Spleen (tissue), 7 donors: ENCODE measurements around the gene GALNT5.

Experiments
- CTCF ChIP-seq, 11 experiments: fragments of 200-600 bp in 7 of 11; fragments of 450-650 bp in 4 of 11; sonication (generic) in 4 of 11; IDR thresholded peaks in 8 of 11; conservative IDR thresholded peaks in 3 of 11; 1 replicate in 7 of 11; 2 replicates in 4 of 11; pipeline versions ENCODE4 v1.4.0 to v1.8.0; 2016 to 2021; ENCODE audit warnings: antibody characterized with exemption in 11 of 11, inconsistent platforms in 4 of 11, mild to moderate bottlenecking in 1 of 11
- POLR2A ChIP-seq, 3 donors: fragments of 450-650 bp; IDR thresholded peaks; one replicate each; pipeline ENCODE4 v1.5.1; 2017; ENCODE audit warnings: antibody characterized with exemption in 3 of 3, mild to moderate bottlenecking in 1 of 3
- POLR2AphosphoS5 ChIP-seq, 3 donors: sonication (generic); formaldehyde crosslinking; IDR thresholded peaks; one replicate each; pipeline ENCODE4 v1.5.1; 2017; ENCODE audit warnings: antibody characterized with exemption in 3 of 3
- donor health status: DM: no; HTN: no; CAD: no; lungs with moderate emphysema.
- donor health status: DM: no; HTN: no; CAD: no.
- donor health status: DM: no; HTN: no; CAD: no.

DNA sequence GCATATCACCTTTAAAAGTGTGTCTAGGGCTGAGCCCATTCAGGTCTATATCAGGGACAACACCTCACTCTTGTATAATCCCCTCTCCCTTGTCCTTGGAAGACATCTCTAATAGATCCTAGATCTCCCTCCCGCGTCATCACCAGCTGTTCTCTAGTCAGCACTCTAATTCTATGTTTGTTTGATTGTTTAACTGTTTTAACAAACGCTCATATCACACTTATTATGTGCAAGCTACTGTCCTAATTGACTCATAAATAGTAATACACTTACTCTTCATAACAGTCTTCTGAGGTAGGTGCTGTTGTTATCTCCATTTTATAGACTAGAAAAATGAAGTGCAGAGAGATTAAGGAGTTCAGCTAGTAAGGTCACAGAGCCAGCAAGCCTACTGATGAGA, 69.7 kb downstream of the GALNT5 start:
- TF ChIP-seq CTCF (IDR thresholded peaks at IDR 0.05 in 8 of 11, conservative IDR thresholded peaks at IDR 0.05 in 3 of 11) (no peak), POLR2A (IDR thresholded peaks at IDR 0.05) (no peak), POLR2AphosphoS5 (IDR thresholded peaks at IDR 0.05) (no peak)
